ENCODE data around the gene WBP1L.

DNA sequence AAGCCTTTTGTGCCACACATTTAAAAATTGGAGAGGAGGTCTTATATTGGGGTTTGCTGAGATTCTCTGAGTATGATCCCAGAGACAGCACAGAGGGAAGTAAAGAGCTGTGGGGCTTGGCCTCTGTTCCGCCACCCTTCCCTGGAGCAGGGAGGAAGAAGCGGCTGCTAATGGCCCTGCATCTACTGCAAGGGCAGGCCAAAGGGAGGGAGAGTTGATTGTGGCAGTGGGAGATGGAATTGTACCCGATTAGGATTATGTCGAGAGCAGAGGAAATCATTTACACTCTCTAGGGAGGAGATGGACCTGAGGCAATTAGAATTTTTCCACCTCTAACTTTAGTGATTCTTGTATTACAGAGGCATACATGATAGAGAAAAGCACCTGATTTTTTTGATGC lies 64.6 kb downstream of the WBP1L start:
- TF ChIP-seq, protein P1, sequence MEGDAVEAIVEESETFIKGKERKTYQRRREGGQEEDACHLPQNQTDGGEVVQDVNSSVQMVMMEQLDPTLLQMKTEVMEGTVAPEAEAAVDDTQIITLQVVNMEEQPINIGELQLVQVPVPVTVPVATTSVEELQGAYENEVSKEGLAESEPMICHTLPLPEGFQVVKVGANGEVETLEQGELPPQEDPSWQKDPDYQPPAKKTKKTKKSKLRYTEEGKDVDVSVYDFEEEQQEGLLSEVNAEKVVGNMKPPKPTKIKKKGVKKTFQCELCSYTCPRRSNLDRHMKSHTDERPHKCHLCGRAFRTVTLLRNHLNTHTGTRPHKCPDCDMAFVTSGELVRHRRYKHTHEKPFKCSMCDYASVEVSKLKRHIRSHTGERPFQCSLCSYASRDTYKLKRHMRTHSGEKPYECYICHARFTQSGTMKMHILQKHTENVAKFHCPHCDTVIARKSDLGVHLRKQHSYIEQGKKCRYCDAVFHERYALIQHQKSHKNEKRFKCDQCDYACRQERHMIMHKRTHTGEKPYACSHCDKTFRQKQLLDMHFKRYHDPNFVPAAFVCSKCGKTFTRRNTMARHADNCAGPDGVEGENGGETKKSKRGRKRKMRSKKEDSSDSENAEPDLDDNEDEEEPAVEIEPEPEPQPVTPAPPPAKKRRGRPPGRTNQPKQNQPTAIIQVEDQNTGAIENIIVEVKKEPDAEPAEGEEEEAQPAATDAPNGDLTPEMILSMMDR (tag by site-specific recombination; IDR thresholded peaks at IDR 0.05): no peak
- TF ChIP-seq, protein P2, sequence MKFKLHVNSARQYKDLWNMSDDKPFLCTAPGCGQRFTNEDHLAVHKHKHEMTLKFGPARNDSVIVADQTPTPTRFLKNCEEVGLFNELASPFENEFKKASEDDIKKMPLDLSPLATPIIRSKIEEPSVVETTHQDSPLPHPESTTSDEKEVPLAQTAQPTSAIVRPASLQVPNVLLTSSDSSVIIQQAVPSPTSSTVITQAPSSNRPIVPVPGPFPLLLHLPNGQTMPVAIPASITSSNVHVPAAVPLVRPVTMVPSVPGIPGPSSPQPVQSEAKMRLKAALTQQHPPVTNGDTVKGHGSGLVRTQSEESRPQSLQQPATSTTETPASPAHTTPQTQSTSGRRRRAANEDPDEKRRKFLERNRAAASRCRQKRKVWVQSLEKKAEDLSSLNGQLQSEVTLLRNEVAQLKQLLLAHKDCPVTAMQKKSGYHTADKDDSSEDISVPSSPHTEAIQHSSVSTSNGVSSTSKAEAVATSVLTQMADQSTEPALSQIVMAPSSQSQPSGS (tag by site-specific recombination; IDR thresholded peaks at IDR 0.05; ENCODE audit: low read depth): no peak
- TF ChIP-seq ZNF596 (tag by site-specific recombination; IDR thresholded peaks at IDR 0.05): no peak
- TF ChIP-seq ZNF600 (tag by site-specific recombination; IDR thresholded peaks at IDR 0.05): peak; percentile 35
- no peak for TF ChIP-seq ZNF654 (tag by site-specific recombination; IDR thresholded peaks at IDR 0.05; ENCODE audit: low read depth)
- no peak for TF ChIP-seq ZNF274 (IDR thresholded peaks at IDR 0.05; ENCODE audit: low read length)
- no peak for TF ChIP-seq ZNF274 (tag by site-specific recombination; IDR thresholded peaks at IDR 0.05; ENCODE audit: borderline replicate concordance)
- no peak for TF ChIP-seq TCF7L2 (IDR thresholded peaks at IDR 0.05; ENCODE audit: borderline replicate concordance, low read depth, low read length)
- TF ChIP-seq ZSCAN23 (tag by site-specific recombination; IDR thresholded peaks at IDR 0.05): no peak
- no peak for TF ChIP-seq ZNF350 (tag by site-specific recombination; IDR thresholded peaks at IDR 0.05)
- TF ChIP-seq YY1 (tag by site-specific recombination; IDR thresholded peaks at IDR 0.05): no peak
